AG08395 (cell line): Measurements from ENCODE around the gene ZFPM1.
"Not testable (repeated sequence)": the region's sequence is repeated elsewhere in the genome, so short reads cannot be mapped to it uniquely, and the experiment has no call there.

Experiments used
- DNase-seq: peaks from one replicate; pipeline ENCODE4 v3.0.0; 2012; ENCODE audit warnings: mixed read lengths, low spot score

Gene ZFPM1

GRCh38 chr16:88514526-88515232, 61.6 kb downstream of the ZFPM1 start:
- DNase-seq = no peak

GRCh38 chr16:88515371-88515770, 62.3 kb downstream of the ZFPM1 start:
- no peak for DNase-seq

- no peak for DNase-seq
These were observed 63.0 kb downstream of the ZFPM1 start for GRCh38 chr16:88515925-88516594.

- DNase-seq = no peak
These were observed 63.6 kb downstream of the ZFPM1 start for GRCh38 chr16:88516601-88517061.

GRCh38 chr16:88517208-88517774, 64.2 kb downstream of the ZFPM1 start:
- not testable (repeated sequence) for DNase-seq

GRCh38 chr16:88518411-88519111, 65.5 kb downstream of the ZFPM1 start:
- not testable (repeated sequence) for DNase-seq

GRCh38 chr16:88519240-88519639, 66.2 kb downstream of the ZFPM1 start:
- no peak for DNase-seq

GRCh38 chr16:88519938-88520653, 67.0 kb downstream of the ZFPM1 start:
- no peak for DNase-seq

GRCh38 chr16:88521674-88522073, 68.6 kb downstream of the ZFPM1 start:
- DNase-seq = no peak

GRCh38 chr16:88522276-88522949, 69.3 kb downstream of the ZFPM1 start:
- DNase-seq = no peak

- no peak for DNase-seq
These were observed 70.5 kb downstream of the ZFPM1 start for GRCh38 chr16:88523309-88524161.

- no peak for DNase-seq
These were observed 71.3 kb downstream of the ZFPM1 start for GRCh38 chr16:88524274-88524972.

- DNase-seq = no peak
These were observed 72.0 kb downstream of the ZFPM1 start for GRCh38 chr16:88524973-88525662.

- no peak for DNase-seq
These were observed 72.5 kb downstream of the ZFPM1 start for GRCh38 chr16:88525663-88525990.

GRCh38 chr16:88526008-88526905, 73.2 kb downstream of the ZFPM1 start:
- no peak for DNase-seq

- DNase-seq = no peak
These were observed 73.8 kb downstream of the ZFPM1 start for GRCh38 chr16:88526906-88527185.

GRCh38 chr16:88527186-88527936, 74.3 kb downstream of the ZFPM1 start:
- DNase-seq = peak; percentile 79
